IPS-15b (cell line): Measurements from ENCODE around the gene DUSP2.

ENCODE experiments used
- H3K27me3 ChIP-seq: one replicate; pipeline ENCODE4 v1.6.1; 2013; ENCODE audit warnings: low read length; ENCODE audit not compliant: control insufficient read depth, insufficient read depth
- H3K36me3 ChIP-seq: one replicate; pipeline ENCODE4 v1.6.1; 2013; ENCODE audit warnings: low read length; ENCODE audit not compliant: control insufficient read depth, insufficient read depth
- H3K4me1 ChIP-seq: one replicate; pipeline ENCODE4 v1.6.1; 2013; ENCODE audit warnings: mild to moderate bottlenecking, low read length; ENCODE audit not compliant: control insufficient read depth, insufficient read depth
- H3K4me3 ChIP-seq: one replicate; pipeline ENCODE4 v1.5.1; 2013; ENCODE audit warnings: low read depth, low read length
- H3K9ac ChIP-seq: one replicate; pipeline ENCODE4 v1.6.1; 2013; ENCODE audit warnings: low read depth, mild to moderate bottlenecking, low read length
- H3K9me3 ChIP-seq: one replicate; pipeline ENCODE4 v1.6.1; 2013; ENCODE audit warnings: mild to moderate bottlenecking, low read length; ENCODE audit not compliant: control insufficient read depth, insufficient read depth

DUSP2 gene

GRCh38 chr2:96151595-96152303, 6.5 kb upstream of the DUSP2 start:
- no peak overlapping the region for H3K4me3 ChIP-seq
- peaks cover 8% of the 10 kb centered on the region for H3K27me3 ChIP-seq
- H3K9me3 ChIP-seq = no peaks in the 10 kb centered on the region
- no peak overlapping the region for H3K9ac ChIP-seq
- H3K4me1 ChIP-seq = peaks cover 11% of the 10 kb centered on the region
- no peaks in the 10 kb centered on the region for H3K36me3 ChIP-seq

- Histone ChIP-seq H3K9ac (no peak overlapping the region), H3K4me3 (no peak overlapping the region), H3K9me3 (no peaks in the 10 kb centered on the region), H3K27me3 (peaks cover 13% of the 10 kb centered on the region), H3K36me3 (no peaks in the 10 kb centered on the region), H3K4me1 (peaks cover 11% of the 10 kb centered on the region)
Measured at GRCh38 chr2:96150791-96151594, 5.8 kb upstream of the DUSP2 start.

- no peaks in the 10 kb centered on the region for H3K36me3 ChIP-seq
- H3K4me3 ChIP-seq = no peak overlapping the region
- H3K9me3 ChIP-seq = no peaks in the 10 kb centered on the region
- peaks cover 14% of the 10 kb centered on the region for H3K4me1 ChIP-seq
- H3K27me3 ChIP-seq = peaks cover 16% of the 10 kb centered on the region
- H3K9ac ChIP-seq = no peak overlapping the region
Measured at GRCh38 chr2:96150007-96150640, 4.9 kb upstream of the DUSP2 start.

GRCh38 chr2:96148410-96149217, 3.4 kb upstream of the DUSP2 start:
- Histone ChIP-seq H3K4me1 (peaks cover 14% of the 10 kb centered on the region), H3K9ac (no peak overlapping the region)

GRCh38 chr2:96147593-96148201, 2.5 kb upstream of the DUSP2 start:
- H3K4me1 ChIP-seq = peaks cover 14% of the 10 kb centered on the region
- peak overlapping the region; percentile 24 for H3K9ac ChIP-seq
- H3K9me3 ChIP-seq = no peaks in the 10 kb centered on the region
- H3K36me3 ChIP-seq = no peaks in the 10 kb centered on the region
- H3K27me3 ChIP-seq = peaks cover 24% of the 10 kb centered on the region
- no peak overlapping the region for H3K4me3 ChIP-seq

More at GRCh38 chr2:96148410-96149217, 3.4 kb upstream of the DUSP2 start:
- H3K27me3 ChIP-seq = peaks cover 24% of the 10 kb centered on the region
- H3K9me3 ChIP-seq = no peaks in the 10 kb centered on the region
- peak overlapping the region; percentile 37 for H3K4me3 ChIP-seq
- no peaks in the 10 kb centered on the region for H3K36me3 ChIP-seq

GRCh38 chr2:96146881-96147592, 1.8 kb upstream of the DUSP2 start:
- peaks cover 24% of the 10 kb centered on the region for H3K27me3 ChIP-seq
- peaks cover 13% of the 10 kb centered on the region for H3K4me1 ChIP-seq
- H3K36me3 ChIP-seq = no peaks in the 10 kb centered on the region
- H3K9ac ChIP-seq = peak overlapping the region; percentile 24
- no peak overlapping the region for H3K4me3 ChIP-seq
- H3K9me3 ChIP-seq = no peaks in the 10 kb centered on the region

- no peak overlapping the region for H3K9ac ChIP-seq
- H3K9me3 ChIP-seq = no peaks in the 10 kb centered on the region
- peaks cover 24% of the 10 kb centered on the region for H3K27me3 ChIP-seq
- peaks cover 13% of the 10 kb centered on the region for H3K4me1 ChIP-seq
- no peaks in the 10 kb centered on the region for H3K36me3 ChIP-seq
- H3K4me3 ChIP-seq = no peak overlapping the region
Measured at GRCh38 chr2:96146153-96146880, 1.1 kb upstream of the DUSP2 start.

- H3K9me3 ChIP-seq = no peaks in the 10 kb centered on the region
- peaks cover 24% of the 10 kb centered on the region for H3K27me3 ChIP-seq
- H3K4me3 ChIP-seq = peak overlapping the region; percentile 18
- no peak overlapping the region for H3K9ac ChIP-seq
- peaks cover 13% of the 10 kb centered on the region for H3K4me1 ChIP-seq
- H3K36me3 ChIP-seq = no peaks in the 10 kb centered on the region
Measured at GRCh38 chr2:96145848-96146152, 560 bp upstream of the DUSP2 start.

- H3K4me3 ChIP-seq = peak overlapping the region; percentile 52
- no peaks in the 10 kb centered on the region for H3K9me3 ChIP-seq
- H3K36me3 ChIP-seq = no peaks in the 10 kb centered on the region
- peaks cover 13% of the 10 kb centered on the region for H3K4me1 ChIP-seq
- H3K27me3 ChIP-seq = peaks cover 24% of the 10 kb centered on the region
- H3K9ac ChIP-seq = peak overlapping the region; percentile 32
Measured at GRCh38 chr2:96144481-96145035, 682 bp downstream of the DUSP2 start.

- Histone ChIP-seq H3K9me3 (no peaks in the 10 kb centered on the region), H3K36me3 (no peaks in the 10 kb centered on the region), H3K4me3 (peak overlapping the region; percentile 52), H3K4me1 (peaks cover 13% of the 10 kb centered on the region), H3K27me3 (peaks cover 24% of the 10 kb centered on the region), H3K9ac (peak overlapping the region; percentile 32)
Measured at GRCh38 chr2:96143848-96144480, 1.3 kb downstream of the DUSP2 start.
